ENCODE measurements around the gene FPR1.

- TF ChIP-seq CTCF (IDR thresholded peaks at IDR 0.05) (no peak), POLR2A (IDR thresholded peaks at IDR 0.05) (no peak), POLR2AphosphoS5 (IDR thresholded peaks at IDR 0.05) (no peak)
These were observed 4.9 kb downstream of the FPR1 start for GRCh38 chr19:51746731-51747130.
